Neural cell (in vitro differentiated cells): Measurements from ENCODE around the gene PRSS33. TPM values are rescaled to one million over a fixed set of nuclear protein-coding genes. Genes with fewer than 3 reads are reported as not detected.

Experiments
- H2AFZ ChIP-seq: fragments of 200-600, 300-800 bp; sonication (generic), shearing (Covaris generic); 2 replicates; pipeline ENCODE4 v1.6.0; 2014; ENCODE audit warnings: low read depth, mild to moderate bottlenecking, antibody characterized with exemption, low read length, moderate library complexity
- H3F3A ChIP-seq: fragments of 200-600 bp; shearing (Covaris generic); 2 replicates; pipeline ENCODE4 v1.6.1; 2016; ENCODE audit warnings: mild to moderate bottlenecking, moderate library complexity, mixed read lengths, antibody characterized with exemption, low read length; ENCODE audit not compliant: insufficient read depth, poor library complexity, severe bottlenecking
- H3K27ac ChIP-seq: fragments of 200-600, 300-800 bp; sonication (generic), shearing (Covaris generic); 2 replicates; pipeline ENCODE4 v1.5.1; 2014; ENCODE audit warnings: mild to moderate bottlenecking, low read length, moderate library complexity
- H3K27me3 ChIP-seq: fragments of 300-800, 200-600 bp; sonication (generic), shearing (Covaris generic); 2 replicates; pipeline ENCODE4 v1.6.0; 2014; ENCODE audit warnings: mild to moderate bottlenecking, low read depth, low read length, moderate library complexity; ENCODE audit not compliant: insufficient read depth
- H3K36me3 ChIP-seq: fragments of 300-800, 200-600 bp; sonication (generic), shearing (Covaris generic); 2 replicates; pipeline ENCODE4 v1.5.1; 2014; ENCODE audit warnings: mild to moderate bottlenecking, antibody characterized with exemption, low read length, moderate library complexity; ENCODE audit not compliant: insufficient read depth
- H3K4me2 ChIP-seq: fragments of 300-800, 200-600 bp; sonication (generic), shearing (Covaris generic); 2 replicates; pipeline ENCODE4 v1.6.0; 2014; ENCODE audit warnings: mild to moderate bottlenecking, low read length
- H3K4me3 ChIP-seq: fragments of 300-800, 200-600 bp; sonication (generic), shearing (Covaris generic); 2 replicates; pipeline ENCODE4 v1.5.1; 2014; ENCODE audit warnings: mild to moderate bottlenecking, low read length, moderate library complexity
- H3K79me2 ChIP-seq: fragments of 200-600 bp; shearing (Covaris generic); replicated peaks from 2 replicates; pipeline ENCODE4 v1.6.0; 2014; ENCODE audit warnings: mild to moderate bottlenecking, low read length, moderate library complexity; ENCODE audit not compliant: insufficient read depth
- H3K9ac ChIP-seq: fragments of 300-800, 200-600 bp; sonication (generic), shearing (Covaris generic); 2 replicates; pipeline ENCODE4 v1.6.1; 2016; ENCODE audit warnings: mild to moderate bottlenecking, low read length, mixed read lengths
- H3K9me2 ChIP-seq: fragments of 200-600 bp; shearing (Covaris generic); 2 replicates; pipeline ENCODE4 v1.6.1; 2016; ENCODE audit warnings: mild to moderate bottlenecking, low read length, mixed read lengths; ENCODE audit not compliant: insufficient read depth
- H3K9me3 ChIP-seq: fragments of 200-600, 300-800 bp; sonication (generic), shearing (Covaris generic); 2 replicates; pipeline ENCODE4 v1.6.1; 2016; ENCODE audit warnings: mild to moderate bottlenecking, mixed run types, low read length, moderate library complexity, mixed read lengths
- H4K20me1 ChIP-seq: fragments of 200-600 bp; shearing (Covaris generic); 2 replicates; pipeline ENCODE4 v1.6.1; 2016; ENCODE audit warnings: mild to moderate bottlenecking, mixed run types; ENCODE audit not compliant: insufficient read depth
- EP300 ChIP-seq: fragments of 450-650 bp; conservative IDR thresholded peaks from 2 replicates; pipeline ENCODE4 v1.6.1; 2014; ENCODE audit warnings: antibody characterized with exemption, mild to moderate bottlenecking, moderate library complexity; ENCODE audit not compliant: poor library complexity, severe bottlenecking
- EZH2 ChIP-seq: fragments of 200-600, 300-800 bp; shearing (Covaris generic), sonication (generic); IDR thresholded peaks from 2 replicates; pipeline ENCODE4 v1.6.1; 2014; ENCODE audit warnings: antibody characterized with exemption, low read length, borderline replicate concordance, mild to moderate bottlenecking; ENCODE audit not compliant: insufficient read depth, poor library complexity, severe bottlenecking
- MXI1 ChIP-seq: fragments of 450-650 bp; conservative IDR thresholded peaks from 2 replicates; pipeline ENCODE4 v1.6.1; 2014; ENCODE audit warnings: antibody characterized with exemption, mild to moderate bottlenecking; ENCODE audit not compliant: poor library complexity, severe bottlenecking
- POLR2AphosphoS5 ChIP-seq: IDR thresholded peaks from 2 replicates; pipeline ENCODE4 v1.6.1; 2012
- RAD21 ChIP-seq: fragments of 450-650 bp; conservative IDR thresholded peaks from 2 replicates; pipeline ENCODE4 v1.6.1; 2014; ENCODE audit warnings: antibody characterized with exemption, mild to moderate bottlenecking, moderate library complexity
- SMC3 ChIP-seq: fragments of 450-650 bp; conservative IDR thresholded peaks from 2 replicates; pipeline ENCODE4 v1.6.1; 2014; ENCODE audit warnings: antibody characterized with exemption, mild to moderate bottlenecking, moderate library complexity; ENCODE audit not compliant: poor library complexity
- TAF1 ChIP-seq: IDR thresholded peaks from 2 replicates; pipeline ENCODE4 v1.6.1; 2012; ENCODE audit warnings: low read depth
- polyA plus RNA-seq: library from polyadenylated mRNA; depleted of rRNA; stranded (reverse); fragments of >200 nt; gene quantifications from 2 replicates; pipeline ENCODE4 v1.2.3, GENCODE V29; 2014
- TF ChIP-seq, protein P1 (sequence below): fragments of 450-650 bp; IDR thresholded peaks from 2 replicates; pipeline ENCODE4 v1.5.1; 2014; ENCODE audit warnings: antibody characterized with exemption, mild to moderate bottlenecking, moderate library complexity; ENCODE audit not compliant: poor library complexity, severe bottlenecking
- TF ChIP-seq, protein P2 (sequence below): IDR thresholded peaks from 2 replicates; pipeline ENCODE4 v1.6.1; 2012; ENCODE audit warnings: borderline replicate concordance

PRSS33 gene
- polyA plus RNA-seq, 1 donor from 2014 or later, result not detected

DNA sequence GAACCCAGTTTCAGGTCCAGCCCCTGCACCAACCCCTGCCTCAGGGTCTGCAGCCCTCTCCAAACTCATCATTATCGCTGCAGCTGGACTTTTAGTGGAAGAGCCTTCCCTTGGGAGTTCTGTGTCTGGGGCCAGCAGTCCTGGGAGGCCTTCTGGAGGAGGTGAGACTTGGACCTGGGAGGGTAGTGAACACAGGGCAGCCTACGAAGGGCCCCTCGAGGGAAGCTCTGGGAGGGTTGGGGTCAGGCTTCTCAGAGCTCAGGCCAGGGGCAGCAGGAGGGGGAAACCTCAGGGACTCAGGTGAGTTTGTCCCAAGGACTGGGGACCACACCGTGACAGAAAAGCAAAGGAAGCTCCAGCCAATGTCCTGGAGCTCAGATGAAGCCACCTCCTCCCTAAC lies 46.2 kb downstream of the PRSS33 start:
- Histone ChIP-seq H3K4me2 (no peak overlapping the region), H3K9me3 (no peaks in the 10 kb centered on the region), H3F3A (no peaks in the 10 kb centered on the region), H4K20me1 (no peaks in the 10 kb centered on the region), H3K27ac (no peak overlapping the region), H3K36me3 (no peaks in the 10 kb centered on the region), H3K9ac (no peak overlapping the region), H3K27me3 (no peaks in the 10 kb centered on the region), H2AFZ (no peak overlapping the region), H3K79me2 (no peaks in the 10 kb centered on the region), H3K4me3 (no peak overlapping the region), H3K9me2 (no peaks in the 10 kb centered on the region)
- TF ChIP-seq TAF1 (no peak), SMC3 (no peak), POLR2AphosphoS5 (no peak), EZH2 (no peak), MXI1 (no peak), RAD21 (no peak), EP300 (no peak)
- TF ChIP-seq, protein P1, sequence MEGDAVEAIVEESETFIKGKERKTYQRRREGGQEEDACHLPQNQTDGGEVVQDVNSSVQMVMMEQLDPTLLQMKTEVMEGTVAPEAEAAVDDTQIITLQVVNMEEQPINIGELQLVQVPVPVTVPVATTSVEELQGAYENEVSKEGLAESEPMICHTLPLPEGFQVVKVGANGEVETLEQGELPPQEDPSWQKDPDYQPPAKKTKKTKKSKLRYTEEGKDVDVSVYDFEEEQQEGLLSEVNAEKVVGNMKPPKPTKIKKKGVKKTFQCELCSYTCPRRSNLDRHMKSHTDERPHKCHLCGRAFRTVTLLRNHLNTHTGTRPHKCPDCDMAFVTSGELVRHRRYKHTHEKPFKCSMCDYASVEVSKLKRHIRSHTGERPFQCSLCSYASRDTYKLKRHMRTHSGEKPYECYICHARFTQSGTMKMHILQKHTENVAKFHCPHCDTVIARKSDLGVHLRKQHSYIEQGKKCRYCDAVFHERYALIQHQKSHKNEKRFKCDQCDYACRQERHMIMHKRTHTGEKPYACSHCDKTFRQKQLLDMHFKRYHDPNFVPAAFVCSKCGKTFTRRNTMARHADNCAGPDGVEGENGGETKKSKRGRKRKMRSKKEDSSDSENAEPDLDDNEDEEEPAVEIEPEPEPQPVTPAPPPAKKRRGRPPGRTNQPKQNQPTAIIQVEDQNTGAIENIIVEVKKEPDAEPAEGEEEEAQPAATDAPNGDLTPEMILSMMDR, result no peak
- TF ChIP-seq, protein P2, sequence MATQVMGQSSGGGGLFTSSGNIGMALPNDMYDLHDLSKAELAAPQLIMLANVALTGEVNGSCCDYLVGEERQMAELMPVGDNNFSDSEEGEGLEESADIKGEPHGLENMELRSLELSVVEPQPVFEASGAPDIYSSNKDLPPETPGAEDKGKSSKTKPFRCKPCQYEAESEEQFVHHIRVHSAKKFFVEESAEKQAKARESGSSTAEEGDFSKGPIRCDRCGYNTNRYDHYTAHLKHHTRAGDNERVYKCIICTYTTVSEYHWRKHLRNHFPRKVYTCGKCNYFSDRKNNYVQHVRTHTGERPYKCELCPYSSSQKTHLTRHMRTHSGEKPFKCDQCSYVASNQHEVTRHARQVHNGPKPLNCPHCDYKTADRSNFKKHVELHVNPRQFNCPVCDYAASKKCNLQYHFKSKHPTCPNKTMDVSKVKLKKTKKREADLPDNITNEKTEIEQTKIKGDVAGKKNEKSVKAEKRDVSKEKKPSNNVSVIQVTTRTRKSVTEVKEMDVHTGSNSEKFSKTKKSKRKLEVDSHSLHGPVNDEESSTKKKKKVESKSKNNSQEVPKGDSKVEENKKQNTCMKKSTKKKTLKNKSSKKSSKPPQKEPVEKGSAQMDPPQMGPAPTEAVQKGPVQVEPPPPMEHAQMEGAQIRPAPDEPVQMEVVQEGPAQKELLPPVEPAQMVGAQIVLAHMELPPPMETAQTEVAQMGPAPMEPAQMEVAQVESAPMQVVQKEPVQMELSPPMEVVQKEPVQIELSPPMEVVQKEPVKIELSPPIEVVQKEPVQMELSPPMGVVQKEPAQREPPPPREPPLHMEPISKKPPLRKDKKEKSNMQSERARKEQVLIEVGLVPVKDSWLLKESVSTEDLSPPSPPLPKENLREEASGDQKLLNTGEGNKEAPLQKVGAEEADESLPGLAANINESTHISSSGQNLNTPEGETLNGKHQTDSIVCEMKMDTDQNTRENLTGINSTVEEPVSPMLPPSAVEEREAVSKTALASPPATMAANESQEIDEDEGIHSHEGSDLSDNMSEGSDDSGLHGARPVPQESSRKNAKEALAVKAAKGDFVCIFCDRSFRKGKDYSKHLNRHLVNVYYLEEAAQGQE, result no peak

DNA sequence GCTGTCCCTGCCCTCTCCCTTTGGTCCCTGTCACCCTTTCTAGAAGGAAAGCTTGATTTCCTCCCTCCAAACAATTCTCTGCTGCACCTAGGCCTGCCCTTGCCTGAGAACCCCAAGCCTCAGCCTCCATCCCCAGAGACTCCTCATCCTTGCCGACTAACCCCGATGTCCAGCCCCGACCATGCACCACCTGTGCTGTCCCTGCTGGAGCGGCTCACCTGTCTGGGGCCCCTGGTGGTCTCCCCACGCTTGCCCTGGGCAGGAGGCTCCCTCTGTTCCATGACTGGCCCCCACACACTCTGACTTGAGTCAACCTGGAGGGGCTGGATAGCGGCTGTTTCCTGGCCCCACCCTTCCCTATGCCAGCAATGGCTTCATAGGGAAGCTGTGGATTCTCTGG lies 46.9 kb downstream of the PRSS33 start:
- Histone ChIP-seq H3K27ac (no peak overlapping the region), H3K4me2 (no peak overlapping the region), H3K9me3 (no peaks in the 10 kb centered on the region), H3K9me2 (no peaks in the 10 kb centered on the region), H3K9ac (no peak overlapping the region), H3K36me3 (no peaks in the 10 kb centered on the region), H3F3A (no peaks in the 10 kb centered on the region), H4K20me1 (no peaks in the 10 kb centered on the region), H3K27me3 (no peaks in the 10 kb centered on the region), H2AFZ (no peak overlapping the region), H3K4me3 (no peak overlapping the region), H3K79me2 (no peaks in the 10 kb centered on the region)
- TF ChIP-seq, protein P1, result no peak
- TF ChIP-seq TAF1 (no peak), EZH2 (no peak), RAD21 (no peak), SMC3 (no peak), MXI1 (no peak), EP300 (no peak), POLR2AphosphoS5 (no peak)
- TF ChIP-seq, protein P2, result no peak
